GM18511 (cell line): Measurements from ENCODE around the gene SLC30A1.

Experiments used
- ATAC-seq: cut with Tn5 transposase; IDR thresholded peaks from one replicate; pipeline ENCODE4 v1.9.1; 2021; ENCODE audit warnings: mild to moderate bottlenecking, moderate library complexity; ENCODE audit not compliant: unreplicated experiment

The SLC30A1 gene

GRCh38 chr1:211609120-211610024, 30.4 kb upstream of the SLC30A1 start:
- ATAC-seq: no peak

GRCh38 chr1:211607754-211608473, 29.0 kb upstream of the SLC30A1 start:
- no peak for ATAC-seq

- ATAC-seq: peak; percentile 95
These were observed 28.2 kb upstream of the SLC30A1 start for GRCh38 chr1:211606914-211607753.

GRCh38 chr1:211606332-211606913, 27.5 kb upstream of the SLC30A1 start:
- ATAC-seq: peak; percentile 92

GRCh38 chr1:211605603-211606331, 26.8 kb upstream of the SLC30A1 start:
- ATAC-seq: no peak

GRCh38 chr1:211605034-211605433, 26.1 kb upstream of the SLC30A1 start:
- no peak for ATAC-seq

- no peak for ATAC-seq
These were observed 25.6 kb upstream of the SLC30A1 start for GRCh38 chr1:211604548-211604947.

- ATAC-seq: no peak
These were observed 24.8 kb upstream of the SLC30A1 start for GRCh38 chr1:211603713-211604112.

- ATAC-seq: no peak
These were observed 24.3 kb upstream of the SLC30A1 start for GRCh38 chr1:211603191-211603701.

- ATAC-seq: no peak
These were observed 23.2 kb upstream of the SLC30A1 start for GRCh38 chr1:211601982-211602670.

- ATAC-seq: no peak
These were observed 22.2 kb upstream of the SLC30A1 start for GRCh38 chr1:211601159-211601558.

- no peak for ATAC-seq
These were observed 20.3 kb upstream of the SLC30A1 start for GRCh38 chr1:211599250-211599649.

GRCh38 chr1:211598514-211598913, 19.6 kb upstream of the SLC30A1 start:
- ATAC-seq: no peak

GRCh38 chr1:211596418-211597181, 17.6 kb upstream of the SLC30A1 start:
- ATAC-seq: no peak

- no peak for ATAC-seq
These were observed 16.5 kb upstream of the SLC30A1 start for GRCh38 chr1:211595419-211595818.

GRCh38 chr1:211591980-211592493, 13.1 kb upstream of the SLC30A1 start:
- no peak for ATAC-seq

GRCh38 chr1:211589782-211590721, 11.1 kb upstream of the SLC30A1 start:
- ATAC-seq: no peak
